HUES48 (cell line): ENCODE data around the gene TAF6.
"Not testable (repeated sequence)": the region's sequence is repeated elsewhere in the genome, so short reads cannot be mapped to it uniquely, and the experiment has no call there.

Source experiments
- H3K27ac ChIP-seq: one replicate; pipeline ENCODE4 v1.7.0; 2013; ENCODE audit warnings: low read depth, low read length, inconsistent platforms
- H3K27me3 ChIP-seq: 2 replicates; pipeline ENCODE4 v1.6.1; 2013; ENCODE audit warnings: mild to moderate bottlenecking, low read length; ENCODE audit not compliant: control insufficient read depth, insufficient read depth
- H3K36me3 ChIP-seq: 2 replicates; pipeline ENCODE4 v1.6.1; 2013; ENCODE audit warnings: low read length; ENCODE audit not compliant: control insufficient read depth, insufficient read depth
- H3K4me1 ChIP-seq: 2 replicates; pipeline ENCODE4 v1.6.1; 2013; ENCODE audit warnings: mild to moderate bottlenecking, low read length; ENCODE audit not compliant: control insufficient read depth, insufficient read depth
- H3K4me3 ChIP-seq: 2 replicates; pipeline ENCODE4 v1.5.1; 2013; ENCODE audit warnings: mild to moderate bottlenecking, low read depth, low read length
- H3K9ac ChIP-seq: 2 replicates; pipeline ENCODE4 v1.6.1; 2013; ENCODE audit warnings: mild to moderate bottlenecking, low read depth, low read length, moderate library complexity
- H3K9me3 ChIP-seq: 2 replicates; pipeline ENCODE4 v1.6.1; 2013; ENCODE audit warnings: low read length; ENCODE audit not compliant: control insufficient read depth, insufficient read depth

TAF6 gene

DNA sequence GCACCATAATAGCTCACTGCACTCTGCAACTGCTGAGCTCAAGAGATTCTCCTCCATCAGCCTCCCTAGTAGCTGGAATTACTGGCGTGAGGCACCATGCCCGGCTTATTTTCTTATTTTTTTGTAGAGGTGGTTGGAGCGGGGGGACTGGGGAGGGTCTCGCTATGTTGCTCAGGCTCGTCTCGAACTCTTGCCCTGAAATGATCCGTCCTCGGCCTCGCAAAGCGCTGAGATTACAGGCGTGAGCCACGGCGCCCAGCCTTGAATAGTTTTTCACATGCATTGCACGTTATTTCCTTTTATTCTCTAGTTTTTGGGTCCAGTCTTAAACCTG is 29.0 kb upstream of the TAF6 start:
- H3K9ac ChIP-seq = no peak overlapping the region
- peak overlapping the region; percentile 47 for H3K27ac ChIP-seq
- no peaks in the 10 kb centered on the region for H3K27me3 ChIP-seq
- H3K4me3 ChIP-seq = peak overlapping the region; percentile 48
- H3K4me1 ChIP-seq = peaks cover 10% of the 10 kb centered on the region
- H3K36me3 ChIP-seq = peaks cover 25% of the 10 kb centered on the region
- H3K9me3 ChIP-seq = no peaks in the 10 kb centered on the region

- H3K4me3 ChIP-seq = no peak overlapping the region
- no peaks in the 10 kb centered on the region for H3K9me3 ChIP-seq
- H3K27me3 ChIP-seq = no peaks in the 10 kb centered on the region
- no peak overlapping the region for H3K27ac ChIP-seq
- H3K36me3 ChIP-seq = peaks cover 16% of the 10 kb centered on the region
- peaks cover 10% of the 10 kb centered on the region for H3K4me1 ChIP-seq
- H3K9ac ChIP-seq = no peak overlapping the region
These were observed 28.1 kb upstream of the TAF6 start for GRCh38 chr7:100147278-100147677.

GRCh38 chr7:100146350-100146749 is 27.2 kb upstream of the TAF6 start:
- not testable (repeated sequence) for H3K36me3 ChIP-seq, H3K9ac ChIP-seq, H3K27me3 ChIP-seq, H3K4me1 ChIP-seq, H3K9me3 ChIP-seq, H3K4me3 ChIP-seq, H3K27ac ChIP-seq

DNA sequence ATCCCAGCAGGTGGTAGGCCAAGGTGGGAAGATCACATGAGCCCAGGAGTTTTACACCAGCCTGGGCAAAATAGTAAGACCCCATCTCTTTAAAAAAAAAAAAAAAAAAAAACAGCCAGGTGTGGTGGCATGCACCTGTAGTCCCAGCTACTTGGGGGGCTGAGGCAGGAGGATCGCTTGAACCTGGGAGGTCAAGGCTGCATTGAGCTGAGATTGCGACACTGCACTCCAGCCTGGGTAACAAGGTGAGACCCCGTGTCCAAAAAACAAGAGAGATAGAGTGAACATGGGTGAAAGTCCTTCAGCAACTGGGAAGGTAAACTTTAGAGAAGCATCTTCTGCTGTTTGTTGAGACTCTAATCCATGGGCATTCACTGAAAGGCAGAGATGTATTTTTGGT is 23.3 kb upstream of the TAF6 start:
- H3K36me3 ChIP-seq = no peaks in the 10 kb centered on the region
- no peaks in the 10 kb centered on the region for H3K4me1 ChIP-seq
- H3K27me3 ChIP-seq = no peaks in the 10 kb centered on the region
- H3K4me3 ChIP-seq = no peak overlapping the region
- no peak overlapping the region for H3K27ac ChIP-seq
- H3K9ac ChIP-seq = no peak overlapping the region
- H3K9me3 ChIP-seq = no peaks in the 10 kb centered on the region

DNA sequence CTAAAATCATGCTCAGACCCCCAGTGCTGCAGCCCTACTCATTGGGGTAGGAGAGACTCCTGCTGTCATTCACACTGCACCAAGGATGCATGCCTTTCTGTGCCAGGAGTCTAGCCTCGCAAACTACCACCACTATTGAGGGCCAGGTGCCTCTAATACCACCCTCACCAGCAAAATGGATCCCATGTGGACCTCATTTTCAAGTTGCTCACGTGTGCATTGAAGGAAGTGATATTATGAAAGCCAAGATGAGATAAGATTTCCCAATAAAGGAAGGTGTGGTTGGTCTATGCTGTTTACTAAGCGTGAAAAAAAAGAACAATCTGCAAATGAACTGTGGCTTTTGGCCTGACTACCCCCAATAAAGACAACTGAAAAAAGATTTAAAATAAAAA is 22.4 kb upstream of the TAF6 start:
- Histone ChIP-seq H3K36me3 (no peaks in the 10 kb centered on the region), H3K4me3 (no peak overlapping the region), H3K27ac (no peak overlapping the region), H3K4me1 (no peaks in the 10 kb centered on the region), H3K9ac (no peak overlapping the region), H3K9me3 (no peaks in the 10 kb centered on the region), H3K27me3 (no peaks in the 10 kb centered on the region)

DNA sequence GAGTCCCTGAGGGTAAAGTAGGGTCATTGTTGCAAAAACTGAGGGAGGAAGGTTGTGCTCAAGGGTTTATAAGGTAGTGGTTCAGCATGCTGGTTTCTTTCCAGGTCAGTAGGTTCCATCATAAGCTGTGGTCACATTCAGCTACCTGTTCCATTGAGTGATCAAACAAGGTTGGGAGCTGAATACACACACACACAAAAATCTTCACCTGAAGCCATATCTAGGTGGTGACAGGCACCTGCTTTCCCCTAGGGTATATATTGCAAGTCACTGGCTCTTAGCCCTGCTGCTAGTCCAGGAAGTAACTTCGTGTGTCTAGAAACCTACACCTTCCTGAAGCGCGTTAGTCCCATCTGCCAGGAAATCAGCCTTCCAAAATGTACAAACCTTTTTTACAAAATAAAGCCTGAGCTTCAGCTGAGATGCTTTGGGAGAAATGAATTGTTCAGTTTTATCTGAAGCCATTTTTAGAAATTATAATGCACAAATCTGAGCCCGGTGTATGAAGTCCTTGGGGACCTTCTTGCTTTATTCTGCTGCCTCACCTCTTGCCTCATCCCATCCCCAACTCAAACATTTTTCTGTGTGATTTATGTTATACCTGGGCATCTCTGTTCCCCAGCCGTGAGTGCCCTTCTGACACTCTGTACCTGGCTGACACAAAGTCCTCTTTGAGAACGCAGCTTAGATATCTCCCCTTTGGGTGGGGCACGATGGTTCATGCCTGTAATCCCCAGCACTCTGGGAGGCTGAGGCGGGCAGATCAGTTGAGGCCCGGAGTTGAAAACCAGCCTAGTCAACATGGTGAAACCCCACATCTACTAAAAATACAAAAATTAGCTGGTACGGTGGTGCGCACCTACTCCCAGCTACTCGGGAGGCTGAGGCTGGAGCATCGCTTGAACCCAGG is 18.9 kb upstream of the TAF6 start:
- no peak overlapping the region for H3K27ac ChIP-seq
- H3K27me3 ChIP-seq = no peaks in the 10 kb centered on the region
- no peak overlapping the region for H3K4me3 ChIP-seq
- no peaks in the 10 kb centered on the region for H3K9me3 ChIP-seq
- H3K9ac ChIP-seq = no peak overlapping the region
- no peaks in the 10 kb centered on the region for H3K36me3 ChIP-seq
- H3K4me1 ChIP-seq = no peaks in the 10 kb centered on the region

DNA sequence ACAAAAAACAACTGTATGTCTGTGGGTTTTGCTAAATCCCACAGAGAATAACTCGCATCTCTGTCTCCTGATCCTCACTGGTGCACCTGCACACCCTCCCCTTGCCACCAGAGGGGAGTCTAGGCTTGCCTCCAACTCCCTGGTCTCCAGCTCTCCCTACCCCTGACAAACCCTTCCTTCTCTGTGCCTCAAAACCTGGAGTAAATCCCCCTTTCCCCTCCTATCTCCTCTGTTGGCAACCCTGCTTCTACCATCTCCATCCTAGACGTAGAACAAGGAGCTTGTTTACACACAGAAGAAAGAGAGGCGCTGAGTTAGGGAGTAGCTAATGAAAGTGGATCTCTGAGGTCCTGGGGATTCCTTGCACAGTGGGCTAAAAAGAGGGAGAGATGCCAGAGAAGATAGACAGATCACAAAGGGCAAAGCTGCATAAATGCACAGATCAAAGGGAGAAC is 13.6 kb upstream of the TAF6 start:
- peaks cover 11% of the 10 kb centered on the region for H3K27me3 ChIP-seq
- H3K4me1 ChIP-seq = no peaks in the 10 kb centered on the region
- no peaks in the 10 kb centered on the region for H3K36me3 ChIP-seq
- H3K9ac ChIP-seq = no peak overlapping the region
- no peak overlapping the region for H3K4me3 ChIP-seq
- no peaks in the 10 kb centered on the region for H3K9me3 ChIP-seq
- H3K27ac ChIP-seq = no peak overlapping the region

GRCh38 chr7:100132126-100132525 is 13.0 kb upstream of the TAF6 start:
- Histone ChIP-seq H3K9ac (no peak overlapping the region), H3K4me3 (no peak overlapping the region), H3K27ac (no peak overlapping the region), H3K9me3 (no peaks in the 10 kb centered on the region), H3K27me3 (peaks cover 13% of the 10 kb centered on the region), H3K36me3 (no peaks in the 10 kb centered on the region), H3K4me1 (no peaks in the 10 kb centered on the region)

GRCh38 chr7:100130608-100131453 is 11.7 kb upstream of the TAF6 start:
- no peaks in the 10 kb centered on the region for H3K9me3 ChIP-seq
- H3K27me3 ChIP-seq = peaks cover 13% of the 10 kb centered on the region
- H3K36me3 ChIP-seq = no peaks in the 10 kb centered on the region
- H3K9ac ChIP-seq = no peak overlapping the region
- H3K4me3 ChIP-seq = 0 out of 2 replicates have a peak overlapping the region, but pooled peaks have one; percentile 36
- H3K4me1 ChIP-seq = no peaks in the 10 kb centered on the region
- peak overlapping the region; percentile 21 for H3K27ac ChIP-seq

GRCh38 chr7:100130220-100130607 is 11.1 kb upstream of the TAF6 start:
- H3K4me1 ChIP-seq, H3K9ac ChIP-seq, H3K4me3 ChIP-seq, H3K27ac ChIP-seq, H3K36me3 ChIP-seq, H3K9me3 ChIP-seq: not testable (repeated sequence)
- peaks cover 13% of the 10 kb centered on the region for H3K27me3 ChIP-seq

DNA sequence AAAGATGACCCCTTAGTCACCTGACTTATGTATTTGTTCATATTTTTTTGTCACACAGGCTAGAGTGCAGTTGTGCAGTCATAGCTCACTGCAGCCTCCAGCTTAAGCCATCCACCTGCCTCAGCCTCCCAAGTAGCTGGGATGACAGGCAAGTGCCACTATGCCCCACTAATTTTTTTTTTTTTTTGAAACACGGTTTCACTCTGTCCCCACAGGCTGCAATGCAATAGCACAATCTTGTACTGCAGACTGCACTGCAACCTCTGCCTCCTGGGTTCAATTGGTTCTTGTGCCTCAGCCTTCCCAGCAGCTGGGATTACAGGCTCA is 9.4 kb upstream of the TAF6 start:
- Histone ChIP-seq H3K36me3 (peaks cover 9% of the 10 kb centered on the region), H3K9ac (no peak overlapping the region), H3K27me3 (peaks cover 13% of the 10 kb centered on the region), H3K4me1 (no peaks in the 10 kb centered on the region), H3K4me3 (no peak overlapping the region), H3K9me3 (no peaks in the 10 kb centered on the region), H3K27ac (no peak overlapping the region)
